Panc1 (cell line): ENCODE measurements around the gene CFL2. TPM values are rescaled to one million over a fixed set of nuclear protein-coding genes. Genes with fewer than 3 reads are reported as not detected.
A peak's percentile ranks its signal among the peaks of the same experiment; 100 is the strongest.

Experiments
- ATAC-seq: fragments of 200-7000 bp; cut with Tn5 transposase; 2 replicates; pipeline ENCODE4 v1.9.1; 2020; ENCODE audit warnings: mild to moderate bottlenecking, moderate library complexity
- BruUV-seq: library from RNA; stranded (reverse); fragments of 400-500 nt; replicated peaks from 2 replicates; lab custom pipeline; 2021; lab: Mats Ljungman, UMichigan
- CTCF ChIA-PET: fragments of 300-600 bp; sonication (Branson Sonifier 250); formaldehyde crosslinking; loops from one replicate; lab custom pipeline; 2022; ENCODE audit warnings: antibody characterized with exemption; lab: Charles Lee
- POLR2A ChIA-PET: fragments of 300-600 bp; sonication (Branson Sonifier 250); formaldehyde crosslinking; loops from one replicate; lab custom pipeline; 2022; ENCODE audit warnings: antibody characterized with exemption; lab: Charles Lee
- DNase-seq: peaks from one replicate; pipeline ENCODE4 v3.0.0-alpha.2; 2010; ENCODE audit warnings: low read depth, low spot score
- H3K27ac ChIP-seq: 2 replicates; pipeline ENCODE4 v1.5.1; 2011; ENCODE audit warnings: mild to moderate bottlenecking, low read length, inconsistent platforms
- H3K27me3 ChIP-seq: fragments of 200-500 bp; sonication (Bioruptor generic); 2 replicates; pipeline ENCODE4 v1.6.0; 2014; ENCODE audit warnings: low read length, inconsistent platforms; ENCODE audit not compliant: control insufficient read depth, insufficient read depth
- H3K36me3 ChIP-seq: fragments of 200-500 bp; sonication (Bioruptor generic); 2 replicates; pipeline ENCODE4 v1.5.1; 2014; ENCODE audit warnings: inconsistent platforms, mild to moderate bottlenecking, low read length, moderate library complexity; ENCODE audit not compliant: control insufficient read depth, insufficient read depth
- H3K4me1 ChIP-seq: 2 replicates; pipeline ENCODE4 v1.5.1; 2011; ENCODE audit warnings: inconsistent platforms, mild to moderate bottlenecking, low read length, moderate library complexity; ENCODE audit not compliant: control insufficient read depth, insufficient read depth
- H3K4me3 ChIP-seq, 2 experiments: 2 replicates each; pipeline ENCODE4 v1.5.1; 2011 to 2012; ENCODE audit warnings: low read depth in 2 of 2, low read length in 2 of 2, mild to moderate bottlenecking in 2 of 2, inconsistent platforms in 1 of 2, moderate library complexity in 1 of 2
- H3K9me3 ChIP-seq: fragments of 200-500 bp; sonication (Bioruptor generic); 2 replicates; pipeline ENCODE4 v1.5.1; 2014; ENCODE audit warnings: low read depth, mild to moderate bottlenecking, inconsistent platforms, low read length, moderate library complexity; ENCODE audit not compliant: control insufficient read depth, insufficient read depth
- POLR2AphosphoS5 ChIP-seq: IDR thresholded peaks from 2 replicates; pipeline ENCODE4 v1.6.1; 2012; ENCODE audit warnings: mild to moderate bottlenecking, low read depth, low read length, moderate library complexity
- SIN3A ChIP-seq: IDR thresholded peaks from 2 replicates; pipeline ENCODE4 v1.6.1; 2012; ENCODE audit warnings: low read depth, mild to moderate bottlenecking, low read length, moderate library complexity, borderline replicate concordance; ENCODE audit not compliant: insufficient read depth
- TCF7L2 ChIP-seq: IDR thresholded peaks from 2 replicates; pipeline ENCODE4 v1.6.1; 2011; ENCODE audit warnings: mild to moderate bottlenecking, low read depth, low read length, inconsistent platforms
- in situ Hi-C: cut with HindIII; loops from 2 replicates; pipeline ENCODE4 v1.10.0; 2016; ENCODE audit warnings: low sequenced_read_pairs, low pct_unique_long_range_greater_than_20kb
- intact Hi-C: fragments of 100-400 bp; cut with micrococcal nuclease; formaldehyde crosslinking; loops from one replicate; pipeline ENCODE4 v1.10.0; 2022; ENCODE audit not compliant: unreplicated experiment
- total RNA-seq: library from RNA; stranded (reverse); gene quantifications from one replicate; pipeline ENCODE4 v1.2.1, GENCODE V29; 2021; ENCODE audit not compliant: unreplicated experiment
- TF ChIP-seq, protein P1 (sequence below): fragments of 450-650 bp; IDR thresholded peaks from 2 replicates; pipeline ENCODE4 v1.5.1; 2017; ENCODE audit warnings: mild to moderate bottlenecking
- TF ChIP-seq, protein P2 (sequence below), 2 experiments: IDR thresholded peaks; 2 replicates each; pipeline ENCODE4 v1.6.1; 2011 to 2012; ENCODE audit warnings: low read depth in 2 of 2, control low read depth in 1 of 2, low read length in 1 of 2, mild to moderate bottlenecking in 1 of 2, moderate library complexity in 1 of 2; ENCODE audit not compliant: insufficient read depth in 1 of 2

CFL2 gene
- total RNA-seq, 1 experiment from 2014 or later = 79.7 TPM

DNA sequence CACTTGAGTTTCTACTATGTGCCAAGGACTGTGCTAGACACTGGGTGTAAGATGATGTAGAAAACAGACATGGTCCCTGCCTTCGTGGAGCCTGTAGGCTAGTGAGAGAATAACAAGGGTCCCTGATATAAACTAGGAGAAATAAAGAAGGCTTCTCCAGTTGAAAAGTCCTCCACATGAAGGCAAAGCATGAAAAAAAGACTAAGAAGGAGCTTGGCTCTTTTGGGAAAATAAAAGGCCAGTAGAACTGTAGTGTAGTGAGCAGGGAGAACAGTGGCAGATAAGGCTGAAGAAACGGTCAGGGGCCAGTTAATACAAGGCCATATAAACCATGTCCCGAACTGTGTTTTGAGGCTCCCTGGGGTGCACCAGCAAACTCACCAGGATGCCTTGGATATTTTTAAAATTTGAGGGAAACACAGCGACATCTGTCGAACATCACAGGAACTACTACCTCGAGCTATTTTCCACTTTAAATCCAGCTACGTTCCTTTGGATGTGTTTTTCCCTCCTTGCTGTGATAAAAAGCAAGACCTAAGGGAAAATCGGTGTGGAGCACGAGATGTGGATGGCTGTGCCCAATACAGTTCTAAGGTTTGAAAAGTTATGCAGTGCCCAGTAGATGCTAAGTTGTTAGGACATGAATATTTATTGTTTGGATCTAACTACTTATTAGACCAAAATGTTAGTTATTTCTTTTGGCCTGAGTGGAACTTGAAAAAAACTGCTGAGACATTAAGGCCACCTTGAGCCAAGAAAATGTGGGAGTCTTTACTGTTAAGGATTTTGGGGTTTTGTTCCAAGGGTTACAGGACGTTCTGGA is 8.5 kb upstream of the CFL2 start:
- Histone ChIP-seq H3K27me3 (no peaks in the 10 kb centered on the region), H3K27ac (peak overlapping the region; percentile 84), H3K4me1 (0 out of 2 replicates have a peak, but pooled peaks cover 6% of the 10 kb centered on the region), H3K36me3 (no peaks in the 10 kb centered on the region), H3K4me3 (no peak overlapping the region), H3K9me3 (no peaks in the 10 kb centered on the region)
- ChIA-PET CTCF (interaction anchor here (0.5 to 1.2 kb wide), 6 partner anchors 10 to 154 kb away, joined by 3 to 7 read pairs (median 4); no protein-coding TSS in a partner anchor), POLR2A (interaction anchor here (0.8 kb wide), 1 partner anchor 50 kb away, joined by 3 read pairs; no protein-coding TSS in a partner anchor)
- no TSS peak for BruUV-seq
- DNase-seq (no peak), ATAC-seq (peak; percentile 79)
- TF ChIP-seq, protein P1, sequence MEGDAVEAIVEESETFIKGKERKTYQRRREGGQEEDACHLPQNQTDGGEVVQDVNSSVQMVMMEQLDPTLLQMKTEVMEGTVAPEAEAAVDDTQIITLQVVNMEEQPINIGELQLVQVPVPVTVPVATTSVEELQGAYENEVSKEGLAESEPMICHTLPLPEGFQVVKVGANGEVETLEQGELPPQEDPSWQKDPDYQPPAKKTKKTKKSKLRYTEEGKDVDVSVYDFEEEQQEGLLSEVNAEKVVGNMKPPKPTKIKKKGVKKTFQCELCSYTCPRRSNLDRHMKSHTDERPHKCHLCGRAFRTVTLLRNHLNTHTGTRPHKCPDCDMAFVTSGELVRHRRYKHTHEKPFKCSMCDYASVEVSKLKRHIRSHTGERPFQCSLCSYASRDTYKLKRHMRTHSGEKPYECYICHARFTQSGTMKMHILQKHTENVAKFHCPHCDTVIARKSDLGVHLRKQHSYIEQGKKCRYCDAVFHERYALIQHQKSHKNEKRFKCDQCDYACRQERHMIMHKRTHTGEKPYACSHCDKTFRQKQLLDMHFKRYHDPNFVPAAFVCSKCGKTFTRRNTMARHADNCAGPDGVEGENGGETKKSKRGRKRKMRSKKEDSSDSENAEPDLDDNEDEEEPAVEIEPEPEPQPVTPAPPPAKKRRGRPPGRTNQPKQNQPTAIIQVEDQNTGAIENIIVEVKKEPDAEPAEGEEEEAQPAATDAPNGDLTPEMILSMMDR = peak; percentile 85
- TF ChIP-seq POLR2AphosphoS5 (no peak), SIN3A (no peak), TCF7L2 (no peak)
- TF ChIP-seq, protein P2, sequence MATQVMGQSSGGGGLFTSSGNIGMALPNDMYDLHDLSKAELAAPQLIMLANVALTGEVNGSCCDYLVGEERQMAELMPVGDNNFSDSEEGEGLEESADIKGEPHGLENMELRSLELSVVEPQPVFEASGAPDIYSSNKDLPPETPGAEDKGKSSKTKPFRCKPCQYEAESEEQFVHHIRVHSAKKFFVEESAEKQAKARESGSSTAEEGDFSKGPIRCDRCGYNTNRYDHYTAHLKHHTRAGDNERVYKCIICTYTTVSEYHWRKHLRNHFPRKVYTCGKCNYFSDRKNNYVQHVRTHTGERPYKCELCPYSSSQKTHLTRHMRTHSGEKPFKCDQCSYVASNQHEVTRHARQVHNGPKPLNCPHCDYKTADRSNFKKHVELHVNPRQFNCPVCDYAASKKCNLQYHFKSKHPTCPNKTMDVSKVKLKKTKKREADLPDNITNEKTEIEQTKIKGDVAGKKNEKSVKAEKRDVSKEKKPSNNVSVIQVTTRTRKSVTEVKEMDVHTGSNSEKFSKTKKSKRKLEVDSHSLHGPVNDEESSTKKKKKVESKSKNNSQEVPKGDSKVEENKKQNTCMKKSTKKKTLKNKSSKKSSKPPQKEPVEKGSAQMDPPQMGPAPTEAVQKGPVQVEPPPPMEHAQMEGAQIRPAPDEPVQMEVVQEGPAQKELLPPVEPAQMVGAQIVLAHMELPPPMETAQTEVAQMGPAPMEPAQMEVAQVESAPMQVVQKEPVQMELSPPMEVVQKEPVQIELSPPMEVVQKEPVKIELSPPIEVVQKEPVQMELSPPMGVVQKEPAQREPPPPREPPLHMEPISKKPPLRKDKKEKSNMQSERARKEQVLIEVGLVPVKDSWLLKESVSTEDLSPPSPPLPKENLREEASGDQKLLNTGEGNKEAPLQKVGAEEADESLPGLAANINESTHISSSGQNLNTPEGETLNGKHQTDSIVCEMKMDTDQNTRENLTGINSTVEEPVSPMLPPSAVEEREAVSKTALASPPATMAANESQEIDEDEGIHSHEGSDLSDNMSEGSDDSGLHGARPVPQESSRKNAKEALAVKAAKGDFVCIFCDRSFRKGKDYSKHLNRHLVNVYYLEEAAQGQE (IDR thresholded peaks at IDR 0.05; ENCODE audit: insufficient read depth in 1 of 2, low read depth in 2 of 2, low read length in 1 of 2) = no peak
- in situ Hi-C loops (no loop called here), intact Hi-C loops (loop anchor here (2.0 kb wide), 1 partner anchor 50 kb away; no protein-coding TSS in a partner anchor)

GRCh38 chr14:34721129-34721528 is 6.7 kb upstream of the CFL2 start:
- DNase-seq = no peak
- Histone ChIP-seq H3K27me3 (no peaks in the 10 kb centered on the region), H3K9me3 (no peaks in the 10 kb centered on the region), H3K4me1 (0 out of 2 replicates have a peak, but pooled peaks cover 6% of the 10 kb centered on the region), H3K36me3 (no peaks in the 10 kb centered on the region), H3K4me3 (no peak overlapping the region), H3K27ac (no peak overlapping the region)
- CTCF ChIA-PET = no interaction called here
- no TSS peak for BruUV-seq
- intact Hi-C loops (no loop called here), in situ Hi-C loops (no loop called here)
- POLR2A ChIA-PET = no interaction called here
- TF ChIP-seq SIN3A = no peak
- no peak for TF ChIP-seq POLR2AphosphoS5
- TF ChIP-seq, protein P1 = no peak
- TF ChIP-seq, protein P2 (IDR thresholded peaks at IDR 0.05; ENCODE audit: insufficient read depth in 1 of 2, low read depth in 2 of 2, low read length in 1 of 2) = no peak
- no peak for TF ChIP-seq TCF7L2
- no peak for ATAC-seq
